Keratinocyte (primary cell): ENCODE data around the gene ZFP42.

Source experiments
- EZH2 ChIP-seq: IDR thresholded peaks from one replicate; pipeline ENCODE4 v1.6.1; 2012; ENCODE audit warnings: inconsistent platforms, mild to moderate bottlenecking, low read length, moderate library complexity
- TF ChIP-seq, protein P1 (sequence below), 3 experiments: IDR thresholded peaks in 1 of 3; conservative IDR thresholded peaks in 1 of 3; optimal IDR thresholded peaks in 1 of 3; 2 replicates in 2 of 3; 3 replicates in 1 of 3; pipeline versions ENCODE3 to v1.5.1; 2011; ENCODE audit warnings: low read length in 3 of 3, mild to moderate bottlenecking in 3 of 3, moderate library complexity in 2 of 3, control low read depth in 1 of 3, inconsistent platforms in 1 of 3; ENCODE audit not compliant: insufficient read depth in 2 of 3; ENCODE audit errors: extremely low read depth in 1 of 3

GRCh38 chr4:188015025-188015940 lies 19.7 kb downstream of the ZFP42 start:
- no peak for TF ChIP-seq EZH2
- TF ChIP-seq, protein P1, sequence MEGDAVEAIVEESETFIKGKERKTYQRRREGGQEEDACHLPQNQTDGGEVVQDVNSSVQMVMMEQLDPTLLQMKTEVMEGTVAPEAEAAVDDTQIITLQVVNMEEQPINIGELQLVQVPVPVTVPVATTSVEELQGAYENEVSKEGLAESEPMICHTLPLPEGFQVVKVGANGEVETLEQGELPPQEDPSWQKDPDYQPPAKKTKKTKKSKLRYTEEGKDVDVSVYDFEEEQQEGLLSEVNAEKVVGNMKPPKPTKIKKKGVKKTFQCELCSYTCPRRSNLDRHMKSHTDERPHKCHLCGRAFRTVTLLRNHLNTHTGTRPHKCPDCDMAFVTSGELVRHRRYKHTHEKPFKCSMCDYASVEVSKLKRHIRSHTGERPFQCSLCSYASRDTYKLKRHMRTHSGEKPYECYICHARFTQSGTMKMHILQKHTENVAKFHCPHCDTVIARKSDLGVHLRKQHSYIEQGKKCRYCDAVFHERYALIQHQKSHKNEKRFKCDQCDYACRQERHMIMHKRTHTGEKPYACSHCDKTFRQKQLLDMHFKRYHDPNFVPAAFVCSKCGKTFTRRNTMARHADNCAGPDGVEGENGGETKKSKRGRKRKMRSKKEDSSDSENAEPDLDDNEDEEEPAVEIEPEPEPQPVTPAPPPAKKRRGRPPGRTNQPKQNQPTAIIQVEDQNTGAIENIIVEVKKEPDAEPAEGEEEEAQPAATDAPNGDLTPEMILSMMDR (optimal IDR thresholded peaks at IDR 0.05 in 1 of 3, IDR thresholded peaks at IDR 0.05 in 1 of 3, conservative IDR thresholded peaks at IDR 0.05 in 1 of 3; ENCODE audit: extremely low read depth in 1 of 3, insufficient read depth in 2 of 3, low read length in 3 of 3): no peak
